GM18870 (cell line): ENCODE data around the gene PPM1H.
A peak's percentile ranks its signal among the peaks of the same experiment; 100 is the strongest.

Source experiments
- ATAC-seq: cut with Tn5 transposase; IDR thresholded peaks from one replicate; pipeline ENCODE4 v1.9.1; 2021; ENCODE audit warnings: moderate library complexity; ENCODE audit not compliant: unreplicated experiment

PPM1H gene

GRCh38 chr12:62627181-62627580 lies 307.8 kb downstream of the PPM1H start:
- ATAC-seq = no peak

GRCh38 chr12:62625228-62625627 lies 309.7 kb downstream of the PPM1H start:
- no peak for ATAC-seq

- no peak for ATAC-seq
These were observed 312.8 kb downstream of the PPM1H start for GRCh38 chr12:62622177-62622576.

GRCh38 chr12:62621101-62621638 lies 313.8 kb downstream of the PPM1H start:
- no peak for ATAC-seq

GRCh38 chr12:62618930-62619329 lies 316.0 kb downstream of the PPM1H start:
- ATAC-seq = no peak

GRCh38 chr12:62618319-62618718 lies 316.6 kb downstream of the PPM1H start:
- ATAC-seq = no peak

- ATAC-seq = no peak
These were observed 321.9 kb downstream of the PPM1H start for GRCh38 chr12:62613081-62613480.

- no peak for ATAC-seq
These were observed 328.3 kb downstream of the PPM1H start for GRCh38 chr12:62606654-62607053.

- ATAC-seq = no peak
These were observed 329.0 kb downstream of the PPM1H start for GRCh38 chr12:62605981-62606380.

- ATAC-seq = no peak
These were observed 330.1 kb downstream of the PPM1H start for GRCh38 chr12:62604871-62605270.

GRCh38 chr12:62604373-62604772 lies 330.6 kb downstream of the PPM1H start:
- ATAC-seq = no peak

- ATAC-seq = no peak
These were observed 331.2 kb downstream of the PPM1H start for GRCh38 chr12:62603811-62604098.

GRCh38 chr12:62603061-62603810 lies 331.7 kb downstream of the PPM1H start:
- peak; percentile 53 for ATAC-seq

- peak; percentile 71 for ATAC-seq
These were observed 332.5 kb downstream of the PPM1H start for GRCh38 chr12:62602255-62603060.

- ATAC-seq = no peak
These were observed 333.2 kb downstream of the PPM1H start for GRCh38 chr12:62601765-62602164.

GRCh38 chr12:62599854-62600437 lies 335.0 kb downstream of the PPM1H start:
- ATAC-seq = no peak

- ATAC-seq = no peak
These were observed 336.1 kb downstream of the PPM1H start for GRCh38 chr12:62598846-62599245.

GRCh38 chr12:62597253-62597652 lies 337.7 kb downstream of the PPM1H start:
- ATAC-seq = no peak
